ENCODE measurements around the gene ADAT1.

ADAT1 gene

GRCh38 chr16:75590920-75591843, 31.9 kb downstream of the ADAT1 start:
- in situ Hi-C loops (cut with MboI; ENCODE audit: low pct_unique_long_range_greater_than_20kb, low sequenced_read_pairs, unreplicated experiment), result no loop called here
- no peak for DNase-seq (ENCODE audit: low spot score)
- TF ChIP-seq CTCF (IDR thresholded peaks at IDR 0.05; ENCODE audit: extremely low read depth, insufficient read depth, missing control alignments), result no peak

- in situ Hi-C loops (cut with MboI; ENCODE audit: low pct_unique_long_range_greater_than_20kb, low sequenced_read_pairs, unreplicated experiment), result no loop called here
- no peak for TF ChIP-seq CTCF (IDR thresholded peaks at IDR 0.05; ENCODE audit: extremely low read depth, insufficient read depth, missing control alignments)
- DNase-seq (ENCODE audit: low spot score), result no peak
Measured at GRCh38 chr16:75589306-75589705, 33.8 kb downstream of the ADAT1 start.

GRCh38 chr16:75588716-75589115, 34.4 kb downstream of the ADAT1 start:
- TF ChIP-seq CTCF (IDR thresholded peaks at IDR 0.05; ENCODE audit: extremely low read depth, insufficient read depth, missing control alignments), result no peak
- in situ Hi-C loops (cut with MboI; ENCODE audit: low pct_unique_long_range_greater_than_20kb, low sequenced_read_pairs, unreplicated experiment), result no loop called here
- DNase-seq (ENCODE audit: low spot score), result no peak

GRCh38 chr16:75584108-75584507, 39.0 kb downstream of the ADAT1 start:
- in situ Hi-C loops (cut with MboI; ENCODE audit: low pct_unique_long_range_greater_than_20kb, low sequenced_read_pairs, unreplicated experiment), result no loop called here
- no peak for DNase-seq (ENCODE audit: low spot score)
- TF ChIP-seq CTCF (IDR thresholded peaks at IDR 0.05; ENCODE audit: extremely low read depth, insufficient read depth, missing control alignments), result no peak

- DNase-seq (ENCODE audit: low spot score), result no peak
- in situ Hi-C loops (cut with MboI; ENCODE audit: low pct_unique_long_range_greater_than_20kb, low sequenced_read_pairs, unreplicated experiment), result no loop called here
- no peak for TF ChIP-seq CTCF (IDR thresholded peaks at IDR 0.05; ENCODE audit: extremely low read depth, insufficient read depth, missing control alignments)
Measured at GRCh38 chr16:75579281-75579834, 43.7 kb downstream of the ADAT1 start.

- in situ Hi-C loops (cut with MboI; ENCODE audit: low pct_unique_long_range_greater_than_20kb, low sequenced_read_pairs, unreplicated experiment), result no loop called here
- no peak for DNase-seq (ENCODE audit: low spot score)
- no peak for TF ChIP-seq CTCF (IDR thresholded peaks at IDR 0.05; ENCODE audit: extremely low read depth, insufficient read depth, missing control alignments)
Measured at GRCh38 chr16:75578725-75579124, 44.4 kb downstream of the ADAT1 start.
